Trophoblast cell (in vitro differentiated cells and primary cell): Measurements from ENCODE around the gene CYTH4.

ENCODE experiments used
- DNase-seq, 2 donors: peaks; one replicate each; pipeline ENCODE4 v3.0.0-alpha.2; 2016
- H2AFZ ChIP-seq: 2 replicates; pipeline ENCODE4 v1.6.1; 2013; ENCODE audit warnings: low read length, moderate library complexity, mild to moderate bottlenecking; ENCODE audit not compliant: insufficient read depth, poor library complexity
- H2AK5ac ChIP-seq: 2 replicates; pipeline ENCODE4 v1.6.1; 2013; ENCODE audit warnings: mild to moderate bottlenecking, low read length
- H2BK120ac ChIP-seq: 2 replicates; pipeline ENCODE4 v1.6.1; 2013; ENCODE audit warnings: low read length, mild to moderate bottlenecking, moderate library complexity; ENCODE audit not compliant: insufficient read depth, poor library complexity
- H2BK12ac ChIP-seq: 2 replicates; pipeline ENCODE4 v1.6.1; 2013; ENCODE audit warnings: mild to moderate bottlenecking, low read length, moderate library complexity
- H2BK5ac ChIP-seq: 2 replicates; pipeline ENCODE4 v1.6.1; 2013; ENCODE audit warnings: low read length, low read depth, moderate library complexity, mild to moderate bottlenecking; ENCODE audit not compliant: poor library complexity
- H3K14ac ChIP-seq: 2 replicates; pipeline ENCODE4 v1.6.1; 2013; ENCODE audit warnings: mild to moderate bottlenecking, low read length
- H3K18ac ChIP-seq: 2 replicates; pipeline ENCODE4 v1.6.1; 2013; ENCODE audit warnings: mild to moderate bottlenecking, low read length
- H3K23ac ChIP-seq: 2 replicates; pipeline ENCODE4 v1.6.1; 2013; ENCODE audit warnings: low read length
- H3K27ac ChIP-seq: 2 replicates; pipeline ENCODE4 v1.5.1; 2013; ENCODE audit warnings: low read depth, mild to moderate bottlenecking, inconsistent platforms, low read length, moderate library complexity
- H3K27me3 ChIP-seq: 2 replicates; pipeline ENCODE4 v1.6.1; 2013; ENCODE audit warnings: inconsistent platforms, mild to moderate bottlenecking, low read length, moderate library complexity; ENCODE audit not compliant: insufficient read depth
- H3K36me3 ChIP-seq, 2 experiments: 1 replicate in 1 of 2; 2 replicates in 1 of 2; pipeline ENCODE4 v1.6.1; 2013; ENCODE audit warnings: low read length in 2 of 2, mild to moderate bottlenecking in 2 of 2, moderate library complexity in 1 of 2; ENCODE audit not compliant: insufficient read depth in 2 of 2, control insufficient read depth in 1 of 2
- H3K4ac ChIP-seq: 2 replicates; pipeline ENCODE4 v1.6.1; 2013; ENCODE audit warnings: low read depth, mild to moderate bottlenecking, low read length, moderate library complexity
- H3K4me1 ChIP-seq, 2 experiments: 1 replicate in 1 of 2; 2 replicates in 1 of 2; pipeline ENCODE4 v1.6.1; 2013; ENCODE audit warnings: low read length in 2 of 2, mild to moderate bottlenecking in 2 of 2, moderate library complexity in 1 of 2; ENCODE audit not compliant: insufficient read depth in 2 of 2, control insufficient read depth in 1 of 2
- H3K4me2 ChIP-seq: 2 replicates; pipeline ENCODE4 v1.6.1; 2013; ENCODE audit warnings: inconsistent platforms, mild to moderate bottlenecking, low read length, moderate library complexity
- H3K4me3 ChIP-seq: 2 replicates; pipeline ENCODE4 v1.5.1; 2013; ENCODE audit warnings: mild to moderate bottlenecking, low read depth, low read length, inconsistent platforms
- H3K79me1 ChIP-seq: one replicate; pipeline ENCODE4 v1.6.1; 2013; ENCODE audit warnings: low read length
- H3K79me2 ChIP-seq: 2 replicates; pipeline ENCODE4 v1.6.1; 2013; ENCODE audit warnings: low read length, mild to moderate bottlenecking; ENCODE audit not compliant: control insufficient read depth, insufficient read depth, poor library complexity
- H3K9ac ChIP-seq: 2 replicates; pipeline ENCODE4 v1.6.1; 2013; ENCODE audit warnings: mild to moderate bottlenecking, low read length
- H3K9me3 ChIP-seq: 2 replicates; pipeline ENCODE4 v1.6.1; 2013; ENCODE audit warnings: low read depth, mild to moderate bottlenecking, control low read depth, inconsistent platforms, low read length; ENCODE audit not compliant: insufficient read depth
- H4K12ac ChIP-seq: 2 replicates; pipeline ENCODE4 v1.6.1; 2013; ENCODE audit warnings: low read depth, mild to moderate bottlenecking, low read length, moderate library complexity
- H4K8ac ChIP-seq: 2 replicates; pipeline ENCODE4 v1.6.1; 2013; ENCODE audit warnings: low read depth, mild to moderate bottlenecking, low read length, moderate library complexity
- H4K91ac ChIP-seq: one replicate; pipeline ENCODE4 v1.6.1; 2013; ENCODE audit warnings: low read depth, mild to moderate bottlenecking, low read length, moderate library complexity
- WGBS: extraction: QIAGEN DNeasy Blood & Tissue Kit; methylation state at CpG from one replicate; pipeline ENCODE4 v1.1.7; 2013; ENCODE audit warnings: missing lambda C conversion rate; ENCODE audit not compliant: insufficient read length, insufficient coverage; ENCODE audit errors: extremely low coverage; 5-methylcytosine and 5-hydroxymethylcytosine counted together

The CYTH4 gene

GRCh38 chr22:37284126-37284804 is 2.0 kb downstream of the CYTH4 start:
- no peaks in the 10 kb centered on the region for H3K36me3 ChIP-seq
- WGBS, result no CpG with 5 or more reads among the region's 9 CpGs
- no peak overlapping the region for H3K4me3 ChIP-seq

GRCh38 chr22:37284805-37285355 is 2.6 kb downstream of the CYTH4 start:
- Histone ChIP-seq H2BK12ac (no peak overlapping the region), H3K9me3 (peaks cover 2% of the 10 kb centered on the region), H3K23ac (no peak overlapping the region), H2BK120ac (no peak overlapping the region), H4K91ac (no peak overlapping the region), H2AK5ac (no peak overlapping the region), H3K4ac (no peak overlapping the region), H4K12ac (no peak overlapping the region), H3K9ac (no peak overlapping the region), H3K27me3 (no peaks in the 10 kb centered on the region), H3K14ac (no peak overlapping the region), H3K79me1 (no peaks in the 10 kb centered on the region), H3K4me3 (no peak overlapping the region), H2AFZ (no peak overlapping the region), H3K4me2 (no peak overlapping the region), H3K18ac (no peak overlapping the region), H3K27ac (no peak overlapping the region), H2BK5ac (no peak overlapping the region), H3K79me2 (no peaks in the 10 kb centered on the region), H3K4me1 (no peaks in the 10 kb centered on the region), H4K8ac (no peak overlapping the region), H3K36me3 (no peaks in the 10 kb centered on the region)
- DNase-seq, result peak; percentile 13 to 30
- WGBS, result no CpG with 5 or more reads among the region's 14 CpGs

More at GRCh38 chr22:37284126-37284804, 2.0 kb downstream of the CYTH4 start:
- Histone ChIP-seq H3K9me3 (peaks cover 2% of the 10 kb centered on the region), H3K4me2 (no peak overlapping the region), H3K9ac (no peak overlapping the region), H4K12ac (no peak overlapping the region), H3K23ac (no peak overlapping the region), H3K14ac (no peak overlapping the region), H2BK120ac (no peak overlapping the region), H2AK5ac (no peak overlapping the region), H4K8ac (no peak overlapping the region), H3K79me1 (no peaks in the 10 kb centered on the region), H2BK5ac (no peak overlapping the region), H4K91ac (no peak overlapping the region), H3K79me2 (no peaks in the 10 kb centered on the region), H3K4me1 (no peaks in the 10 kb centered on the region), H3K4ac (no peak overlapping the region), H3K18ac (no peak overlapping the region), H2AFZ (no peak overlapping the region), H2BK12ac (no peak overlapping the region), H3K27ac (no peak overlapping the region), H3K27me3 (no peaks in the 10 kb centered on the region)
- DNase-seq, result no peak

- H3K4me2 ChIP-seq, result no peak overlapping the region
- H4K91ac ChIP-seq, result no peak overlapping the region
- no peak overlapping the region for H2BK120ac ChIP-seq
- no peak overlapping the region for H2BK5ac ChIP-seq
- no CpG with 5 or more reads among the region's 10 CpGs for WGBS
- no peaks in the 10 kb centered on the region for H3K79me1 ChIP-seq
- H3K4me3 ChIP-seq, result no peak overlapping the region
- H3K4me1 ChIP-seq, result no peaks in the 10 kb centered on the region
- H4K12ac ChIP-seq, result no peak overlapping the region
- H2AFZ ChIP-seq, result no peak overlapping the region
- no peak overlapping the region for H2AK5ac ChIP-seq
- no peak overlapping the region for H3K14ac ChIP-seq
- no peaks in the 10 kb centered on the region for H3K79me2 ChIP-seq
- no peak overlapping the region for H3K27ac ChIP-seq
- H3K18ac ChIP-seq, result no peak overlapping the region
- no peak overlapping the region for H3K9ac ChIP-seq
- peaks cover under 1% of the 10 kb centered on the region for H3K9me3 ChIP-seq
- no peak overlapping the region for H2BK12ac ChIP-seq
- H3K23ac ChIP-seq, result no peak overlapping the region
- H3K27me3 ChIP-seq, result no peaks in the 10 kb centered on the region
- H4K8ac ChIP-seq, result no peak overlapping the region
- H3K36me3 ChIP-seq, result no peaks in the 10 kb centered on the region
- no peak for DNase-seq
- no peak overlapping the region for H3K4ac ChIP-seq
Observed at GRCh38 chr22:37285937-37286336, 3.6 kb downstream of the CYTH4 start.

GRCh38 chr22:37287550-37287951 is 5.2 kb downstream of the CYTH4 start:
- Histone ChIP-seq H4K12ac (no peak overlapping the region), H3K18ac (no peak overlapping the region), H3K79me1 (no peaks in the 10 kb centered on the region), H3K27ac (no peak overlapping the region), H3K4me3 (no peak overlapping the region), H2AFZ (no peak overlapping the region), H3K14ac (no peak overlapping the region), H3K9me3 (no peaks in the 10 kb centered on the region), H2AK5ac (no peak overlapping the region), H3K4me2 (no peak overlapping the region), H3K27me3 (no peaks in the 10 kb centered on the region), H3K36me3 (no peaks in the 10 kb centered on the region), H4K91ac (no peak overlapping the region), H2BK120ac (no peak overlapping the region), H3K4ac (no peak overlapping the region), H2BK12ac (no peak overlapping the region), H3K23ac (no peak overlapping the region), H3K4me1 (no peaks in the 10 kb centered on the region), H2BK5ac (no peak overlapping the region), H4K8ac (no peak overlapping the region), H3K9ac (no peak overlapping the region), H3K79me2 (no peaks in the 10 kb centered on the region)
- no peak for DNase-seq
- WGBS, result no CpG with 5 or more reads among the region's 10 CpGs
